A549 treated with AZD2906 at 1 μM for 4 hours (cell line): ENCODE results near the gene SGSM1. TPM values are rescaled to one million over a fixed set of nuclear protein-coding genes. Genes with fewer than 3 reads are reported as not detected.

Source experiments
- total RNA-seq: library from RNA; stranded (reverse); fragments of 200-300 nt; extraction: Qiagen RNA extraction; gene quantifications from 5 replicates; pipeline ENCODE4 v1.2.3, GENCODE V29; 2022

The SGSM1 gene
- 0.42 to 0.87 TPM (median 0.77 TPM) in 5 replicates for total RNA-seq

DNA sequence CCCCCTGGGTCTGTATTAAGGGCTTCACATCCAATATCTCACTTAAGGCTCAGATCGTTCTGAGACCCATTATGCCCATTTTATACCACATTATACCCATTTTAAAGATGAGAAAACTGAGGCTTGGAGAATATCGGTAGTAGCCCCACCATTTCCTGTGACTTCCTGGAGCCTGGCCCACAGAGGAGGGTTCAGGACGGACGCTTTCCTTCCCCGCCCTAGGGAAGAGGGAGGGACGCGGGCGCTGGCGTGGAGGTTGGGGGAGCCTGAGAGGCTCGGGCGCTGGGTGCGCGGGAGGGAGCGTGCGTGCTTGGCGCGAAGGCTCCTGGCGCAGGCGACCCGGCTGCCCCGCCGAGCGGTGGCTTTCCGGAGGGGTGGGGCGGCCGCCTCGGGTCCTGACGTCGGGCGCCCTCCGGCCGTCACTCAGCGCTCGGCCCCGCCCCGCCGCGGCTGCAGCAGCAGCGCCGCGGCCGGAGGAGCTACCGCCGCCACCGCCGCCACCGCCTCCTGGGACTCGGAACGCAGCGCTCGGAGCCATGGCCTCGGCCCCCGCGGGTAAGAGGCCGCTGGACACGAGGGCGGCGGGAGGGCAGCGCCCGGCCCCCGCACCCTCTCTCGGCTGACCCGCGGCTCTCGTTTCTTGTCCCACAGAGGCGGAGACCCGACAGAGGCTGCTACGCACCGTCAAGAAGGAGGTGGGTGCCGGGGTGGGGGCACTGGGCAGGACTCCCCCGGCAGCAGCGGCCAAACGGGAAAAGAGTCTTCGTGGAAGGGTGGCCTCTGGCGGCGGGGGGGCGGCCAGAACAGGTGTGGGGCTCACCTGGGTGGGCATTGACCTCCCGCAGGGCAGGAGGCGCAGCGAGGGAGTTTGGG lies at the start of gene SGSM1:
Gene SGSM1, plus strand, starts transcription at position 422 of the 873 bp plus-strand sequence. Its CDS starts 115 bp downstream, at position 537.

GRCh38 chr22:24951942-24952836 lies 146.2 kb downstream of the SGSM1 start, which contains the start of gene KIAA1671:
TSS of gene KIAA1671 (plus strand) at chr22:24952716. CDS start at chr22:25028000, 75,284 bp downstream.

Other genes starting within 250 kb of the SGSM1 start
- gene LRRC75B, start 213.1 kb upstream of the SGSM1 start, total RNA-seq = 5.0 to 9.0 TPM (median 8.2 TPM) in 5 replicates
- 88.6 to 112 TPM (median 103 TPM) in 5 replicates for gene GGT1, start 203.0 kb upstream of the SGSM1 start, total RNA-seq
- not detected in 5 replicates for gene PIWIL3, start 31.5 kb upstream of the SGSM1 start, total RNA-seq
- not detected in 5 replicates for gene LHFPL7, start 140.5 kb downstream of the SGSM1 start, total RNA-seq
- gene KIAA1671, start 146.5 kb downstream of the SGSM1 start, total RNA-seq = 9.0 to 12.4 TPM (median 10.5 TPM) in 5 replicates